ENCODE data around the gene NEO1. TPM values are rescaled to one million over a fixed set of nuclear protein-coding genes. Genes with fewer than 3 reads are reported as not detected.

Gene NEO1
- polyA plus RNA-seq, 1 of the 3 experiments (the other 2 are of a cell fraction): 13.1 TPM

DNA sequence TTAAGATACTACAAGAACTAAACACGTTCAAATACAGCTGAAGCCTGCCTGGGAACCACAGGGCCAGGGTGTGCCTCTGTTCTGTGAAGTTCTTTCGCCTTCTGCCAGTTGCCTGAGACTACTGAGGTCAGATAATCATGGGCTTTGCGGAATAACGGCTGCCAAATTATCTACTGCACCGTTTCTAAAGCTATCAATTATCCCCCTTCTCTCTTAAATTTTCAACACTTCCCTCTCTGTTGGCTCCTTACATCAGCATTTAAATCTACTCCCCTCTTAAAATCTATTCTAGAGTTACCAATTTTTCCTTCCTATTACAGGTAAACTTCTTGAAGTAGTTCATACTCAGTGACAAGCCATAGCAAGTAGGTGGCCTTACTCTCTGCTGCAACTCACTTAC, 6.2 kb upstream of the NEO1 start:
- POLR2A ChIA-PET: no interaction called here
- no peak overlapping the region for H2AFZ ChIP-seq (ENCODE audit: low read depth)
- WGBS (ENCODE audit: low lambda C conversion rate): 55% methylated on average over 5 of the region's 5 CpGs

More for the DNA sequence above, 6.2 kb upstream of the NEO1 start:
- H3K36me3 ChIP-seq (replicated peaks in 1 of 2; ENCODE audit: control insufficient read depth in 1 of 2, insufficient read depth in 2 of 2, low read length in 1 of 2): no peaks in the 10 kb centered on the region
- H3K9ac ChIP-seq: no peak overlapping the region
- no peaks in the 10 kb centered on the region for H4K20me1 ChIP-seq (ENCODE audit: insufficient read depth)
- no peak overlapping the region for H3K27ac ChIP-seq (ENCODE audit: low read depth in 2 of 2, low read length in 1 of 2)
- H3K27me3 ChIP-seq (ENCODE audit: insufficient read depth): no peaks in the 10 kb centered on the region
- no peak for DNase-seq
- H3K9me3 ChIP-seq: no peaks in the 10 kb centered on the region
- H3K4me3 ChIP-seq (ENCODE audit: low read depth in 2 of 2, low read length in 1 of 2): no peak overlapping the region
- no peak overlapping the region for H3K4me2 ChIP-seq
- CTCF ChIA-PET: no interaction called here
- no peaks in the 10 kb centered on the region for H3K4me1 ChIP-seq (ENCODE audit: control insufficient read depth in 1 of 2, insufficient read depth in 2 of 2, low read depth in 1 of 2, low read length in 1 of 2)
- H3F3A ChIP-seq (replicated peaks; ENCODE audit: insufficient read depth): no peaks in the 10 kb centered on the region
- H3K9me2 ChIP-seq: no peaks in the 10 kb centered on the region
- TF ChIP-seq, protein P1, sequence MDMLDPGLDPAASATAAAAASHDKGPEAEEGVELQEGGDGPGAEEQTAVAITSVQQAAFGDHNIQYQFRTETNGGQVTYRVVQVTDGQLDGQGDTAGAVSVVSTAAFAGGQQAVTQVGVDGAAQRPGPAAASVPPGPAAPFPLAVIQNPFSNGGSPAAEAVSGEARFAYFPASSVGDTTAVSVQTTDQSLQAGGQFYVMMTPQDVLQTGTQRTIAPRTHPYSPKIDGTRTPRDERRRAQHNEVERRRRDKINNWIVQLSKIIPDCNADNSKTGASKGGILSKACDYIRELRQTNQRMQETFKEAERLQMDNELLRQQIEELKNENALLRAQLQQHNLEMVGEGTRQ (IDR thresholded peaks at IDR 0.05; ENCODE audit: borderline replicate concordance, low read depth, low read length): no peak
- TF ChIP-seq SIN3A (IDR thresholded peaks at IDR 0.05; ENCODE audit: borderline replicate concordance, low read depth, low read length) (no peak), SMC3 (IDR thresholded peaks at IDR 0.05; ENCODE audit: low read depth, low read length) (no peak), CHD2 (IDR thresholded peaks at IDR 0.05; ENCODE audit: low read length, partially characterized antibody) (no peak), MXI1 (IDR thresholded peaks at IDR 0.05; ENCODE audit: low read depth, low read length) (no peak), NRF1 (IDR thresholded peaks at IDR 0.05; ENCODE audit: low read depth, low read length) (no peak), YY1 (IDR thresholded peaks at IDR 0.05; ENCODE audit: low read depth) (no peak), EZH2phosphoT487 (IDR thresholded peaks at IDR 0.05; ENCODE audit: borderline replicate concordance, low read depth) (no peak), MEF2A (IDR thresholded peaks at IDR 0.05; ENCODE audit: borderline replicate concordance, low read depth) (no peak), RXRA (IDR thresholded peaks at IDR 0.05; ENCODE audit: borderline replicate concordance, low read depth) (no peak), FOXJ3 (CRISPR knock-in tag; IDR thresholded peaks at IDR 0.05) (no peak), RAD21 (IDR thresholded peaks at IDR 0.05; ENCODE audit: low read length) (no peak), FOSL2 (IDR thresholded peaks at IDR 0.05; ENCODE audit: borderline replicate concordance, low read depth) (no peak), TCF12 (IDR thresholded peaks at IDR 0.05) (no peak)
- TF ChIP-seq, protein P2, sequence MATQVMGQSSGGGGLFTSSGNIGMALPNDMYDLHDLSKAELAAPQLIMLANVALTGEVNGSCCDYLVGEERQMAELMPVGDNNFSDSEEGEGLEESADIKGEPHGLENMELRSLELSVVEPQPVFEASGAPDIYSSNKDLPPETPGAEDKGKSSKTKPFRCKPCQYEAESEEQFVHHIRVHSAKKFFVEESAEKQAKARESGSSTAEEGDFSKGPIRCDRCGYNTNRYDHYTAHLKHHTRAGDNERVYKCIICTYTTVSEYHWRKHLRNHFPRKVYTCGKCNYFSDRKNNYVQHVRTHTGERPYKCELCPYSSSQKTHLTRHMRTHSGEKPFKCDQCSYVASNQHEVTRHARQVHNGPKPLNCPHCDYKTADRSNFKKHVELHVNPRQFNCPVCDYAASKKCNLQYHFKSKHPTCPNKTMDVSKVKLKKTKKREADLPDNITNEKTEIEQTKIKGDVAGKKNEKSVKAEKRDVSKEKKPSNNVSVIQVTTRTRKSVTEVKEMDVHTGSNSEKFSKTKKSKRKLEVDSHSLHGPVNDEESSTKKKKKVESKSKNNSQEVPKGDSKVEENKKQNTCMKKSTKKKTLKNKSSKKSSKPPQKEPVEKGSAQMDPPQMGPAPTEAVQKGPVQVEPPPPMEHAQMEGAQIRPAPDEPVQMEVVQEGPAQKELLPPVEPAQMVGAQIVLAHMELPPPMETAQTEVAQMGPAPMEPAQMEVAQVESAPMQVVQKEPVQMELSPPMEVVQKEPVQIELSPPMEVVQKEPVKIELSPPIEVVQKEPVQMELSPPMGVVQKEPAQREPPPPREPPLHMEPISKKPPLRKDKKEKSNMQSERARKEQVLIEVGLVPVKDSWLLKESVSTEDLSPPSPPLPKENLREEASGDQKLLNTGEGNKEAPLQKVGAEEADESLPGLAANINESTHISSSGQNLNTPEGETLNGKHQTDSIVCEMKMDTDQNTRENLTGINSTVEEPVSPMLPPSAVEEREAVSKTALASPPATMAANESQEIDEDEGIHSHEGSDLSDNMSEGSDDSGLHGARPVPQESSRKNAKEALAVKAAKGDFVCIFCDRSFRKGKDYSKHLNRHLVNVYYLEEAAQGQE (IDR thresholded peaks at IDR 0.05; ENCODE audit: low read depth, low read length): no peak
- TF ChIP-seq, protein P3, sequence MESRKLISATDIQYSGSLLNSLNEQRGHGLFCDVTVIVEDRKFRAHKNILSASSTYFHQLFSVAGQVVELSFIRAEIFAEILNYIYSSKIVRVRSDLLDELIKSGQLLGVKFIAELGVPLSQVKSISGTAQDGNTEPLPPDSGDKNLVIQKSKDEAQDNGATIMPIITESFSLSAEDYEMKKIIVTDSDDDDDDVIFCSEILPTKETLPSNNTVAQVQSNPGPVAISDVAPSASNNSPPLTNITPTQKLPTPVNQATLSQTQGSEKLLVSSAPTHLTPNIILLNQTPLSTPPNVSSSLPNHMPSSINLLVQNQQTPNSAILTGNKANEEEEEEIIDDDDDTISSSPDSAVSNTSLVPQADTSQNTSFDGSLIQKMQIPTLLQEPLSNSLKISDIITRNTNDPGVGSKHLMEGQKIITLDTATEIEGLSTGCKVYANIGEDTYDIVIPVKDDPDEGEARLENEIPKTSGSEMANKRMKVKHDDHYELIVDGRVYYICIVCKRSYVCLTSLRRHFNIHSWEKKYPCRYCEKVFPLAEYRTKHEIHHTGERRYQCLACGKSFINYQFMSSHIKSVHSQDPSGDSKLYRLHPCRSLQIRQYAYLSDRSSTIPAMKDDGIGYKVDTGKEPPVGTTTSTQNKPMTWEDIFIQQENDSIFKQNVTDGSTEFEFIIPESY (IDR thresholded peaks at IDR 0.05; ENCODE audit: borderline replicate concordance, low read depth): no peak
- H3K79me2 ChIP-seq (ENCODE audit: insufficient read depth): no peaks in the 10 kb centered on the region
